Activated naive CD4-positive, alpha-beta T cell treated with anti-CD3 and anti-CD28 coated beads, Interleukin-2, amount 50 U/mL, for 24 hours (primary cell): ENCODE data around the gene NR5A1.
A peak's percentile ranks its signal among the peaks of the same experiment; 100 is the strongest.

ENCODE experiments used
- H3K27ac Mint-ChIP-seq: one replicate; pipeline ENCODE4 v1.8.0; 2021; ENCODE audit warnings: mild to moderate bottlenecking, mixed read lengths
- H3K27me3 Mint-ChIP-seq: one replicate; pipeline ENCODE4 v1.8.0; 2021; ENCODE audit warnings: mixed read lengths
- H3K36me3 Mint-ChIP-seq: one replicate; pipeline ENCODE4 v1.8.0; 2021; ENCODE audit warnings: mixed read lengths
- H3K4me1 Mint-ChIP-seq: one replicate; pipeline ENCODE4 v1.8.0; 2021; ENCODE audit warnings: mixed read lengths
- H3K4me3 Mint-ChIP-seq: one replicate; pipeline ENCODE4 v1.8.0; 2021; ENCODE audit warnings: mild to moderate bottlenecking, mixed read lengths
- H3K9me3 Mint-ChIP-seq: one replicate; pipeline ENCODE4 v1.8.0; 2021; ENCODE audit warnings: mixed read lengths

Gene NR5A1

DNA sequence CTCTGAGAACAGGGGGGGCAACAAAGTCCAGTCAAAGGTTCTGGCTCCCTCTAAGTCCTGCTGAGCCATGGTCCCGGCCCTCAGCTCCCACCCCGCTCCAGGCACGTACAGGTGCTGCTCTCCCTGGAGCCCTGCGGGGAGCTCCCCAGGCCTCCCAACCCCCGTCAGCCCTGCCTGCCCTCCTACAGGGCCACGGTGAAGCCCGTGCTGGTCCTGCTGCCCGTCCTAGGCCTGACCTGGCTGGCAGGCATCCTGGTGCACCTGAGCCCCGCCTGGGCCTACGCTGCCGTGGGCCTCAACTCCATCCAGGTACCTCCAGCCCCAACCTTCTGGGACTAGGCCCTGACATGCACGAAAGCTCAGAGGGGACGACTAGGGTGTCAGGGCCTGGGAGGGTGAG, 36.9 kb downstream of the NR5A1 start:
- H3K27ac Mint-ChIP-seq: no peak overlapping the region
- H3K4me1 Mint-ChIP-seq: no peaks in the 10 kb centered on the region
- no peaks in the 10 kb centered on the region for H3K36me3 Mint-ChIP-seq
- no peak overlapping the region for H3K4me3 Mint-ChIP-seq
- peaks cover 4% of the 10 kb centered on the region for H3K27me3 Mint-ChIP-seq
- H3K9me3 Mint-ChIP-seq: no peaks in the 10 kb centered on the region

DNA sequence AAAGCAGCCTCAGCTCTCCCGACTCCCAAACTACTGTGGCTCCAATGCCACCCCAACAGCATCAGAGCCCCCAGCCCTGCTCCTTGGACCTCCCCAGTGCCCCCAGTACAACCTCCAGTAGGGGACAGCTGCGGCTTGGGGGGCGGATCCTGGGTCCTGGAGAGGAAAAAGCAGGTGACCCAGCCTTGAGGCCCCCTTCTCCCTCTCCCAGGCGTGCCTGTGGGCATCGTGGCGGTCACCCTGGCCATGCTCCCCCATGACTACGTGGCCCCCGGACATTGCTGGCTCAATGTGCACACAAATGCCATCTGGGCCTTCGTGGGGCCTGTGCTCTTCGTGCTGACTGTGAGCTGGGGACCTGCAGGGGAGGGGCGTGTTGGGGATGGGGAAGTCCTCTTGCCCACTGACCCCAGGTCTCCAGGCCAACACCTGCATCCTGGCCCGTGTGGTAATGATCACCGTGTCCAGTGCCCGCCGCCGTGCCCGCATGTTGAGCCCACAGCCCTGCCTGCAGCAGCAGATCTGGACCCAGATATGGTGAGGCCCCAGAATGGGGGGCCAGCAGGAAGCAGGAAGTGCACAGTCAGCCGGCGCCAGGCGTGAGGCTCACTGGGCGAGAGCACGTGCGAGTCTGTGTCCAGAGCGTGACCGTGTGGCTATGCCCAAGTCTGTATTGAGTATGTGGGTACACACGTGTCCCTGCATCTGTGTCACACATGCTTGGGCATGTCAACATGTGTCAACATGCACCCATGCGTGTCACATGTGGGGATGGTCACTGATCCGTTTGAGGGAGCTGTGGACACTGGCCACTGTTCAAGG, 38.0 kb downstream of the NR5A1 start:
- no peaks in the 10 kb centered on the region for H3K36me3 Mint-ChIP-seq
- no peak overlapping the region for H3K4me3 Mint-ChIP-seq
- no peaks in the 10 kb centered on the region for H3K4me1 Mint-ChIP-seq
- H3K27ac Mint-ChIP-seq: no peak overlapping the region
- no peaks in the 10 kb centered on the region for H3K9me3 Mint-ChIP-seq
- peaks cover 6% of the 10 kb centered on the region for H3K27me3 Mint-ChIP-seq

DNA sequence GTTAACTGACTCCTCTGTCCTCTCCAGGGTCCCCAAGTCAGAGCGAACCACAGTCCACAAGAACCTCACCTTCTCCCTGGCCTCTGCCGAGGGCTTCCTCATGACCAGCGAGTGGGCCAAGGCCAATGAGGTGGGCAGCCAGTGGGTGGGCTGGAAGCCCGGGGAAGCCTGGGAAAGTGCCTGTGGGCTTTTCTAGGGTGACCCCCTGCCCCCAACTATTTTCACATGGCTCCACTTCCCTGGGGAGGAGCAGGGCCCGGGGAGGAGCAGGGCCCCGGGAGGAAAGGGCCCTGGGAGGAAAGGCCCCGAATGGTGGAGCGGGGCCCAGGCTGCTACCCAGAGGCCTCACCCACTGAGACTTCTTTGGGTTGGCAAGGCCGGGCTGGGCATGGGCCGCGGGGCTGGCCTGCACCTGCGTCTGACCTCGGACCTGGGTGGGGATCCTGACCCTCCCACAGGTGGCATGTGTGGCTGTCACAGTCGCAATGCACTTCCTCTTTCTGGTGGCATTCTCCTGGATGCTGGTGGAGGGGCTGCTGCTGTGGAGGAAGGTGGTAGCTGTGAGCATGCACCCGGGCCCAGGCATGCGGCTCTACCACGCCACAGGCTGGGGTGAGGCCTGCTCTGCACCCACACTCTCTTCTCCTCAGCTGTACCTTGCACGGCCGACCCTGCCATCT, 39.0 kb downstream of the NR5A1 start:
- no peak overlapping the region for H3K27ac Mint-ChIP-seq
- H3K4me1 Mint-ChIP-seq: no peaks in the 10 kb centered on the region
- H3K4me3 Mint-ChIP-seq: no peak overlapping the region
- H3K36me3 Mint-ChIP-seq: no peaks in the 10 kb centered on the region
- no peaks in the 10 kb centered on the region for H3K9me3 Mint-ChIP-seq
- peaks cover 4% of the 10 kb centered on the region for H3K27me3 Mint-ChIP-seq

DNA sequence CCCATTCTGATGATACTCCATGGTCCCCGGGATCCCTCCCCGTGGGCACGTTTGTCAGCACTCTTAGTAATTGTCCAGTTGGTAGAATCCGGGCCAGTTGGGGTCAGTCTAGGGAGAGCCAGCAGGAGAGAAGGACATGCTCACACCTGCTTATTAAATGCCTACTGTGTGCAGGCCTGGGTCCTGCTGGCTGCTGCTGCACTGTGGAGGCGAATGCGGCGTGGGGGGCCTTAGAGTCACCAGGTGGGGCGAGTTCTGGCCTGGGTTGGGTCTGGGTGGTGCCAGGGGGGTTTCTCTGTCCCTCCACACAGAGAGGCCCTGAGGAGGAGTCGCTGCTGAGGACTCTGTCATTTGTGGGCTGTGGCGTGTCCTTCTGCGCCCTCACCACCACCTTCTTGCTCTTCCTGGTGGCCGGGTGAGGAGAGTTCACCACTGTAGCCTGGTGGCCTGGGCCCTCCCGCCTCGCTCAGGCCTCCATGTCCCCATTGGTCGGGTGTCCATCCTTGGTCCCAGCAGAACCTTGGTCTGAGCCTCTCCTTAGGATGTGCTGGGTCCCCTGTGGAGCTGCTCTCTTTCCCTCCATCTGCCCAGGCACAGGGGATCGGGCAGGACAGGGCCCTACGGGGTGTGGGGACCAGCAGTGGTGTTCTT, 39.7 kb downstream of the NR5A1 start:
- Mint-ChIP-seq H3K4me3 (no peak overlapping the region), H3K27ac (no peak overlapping the region), H3K36me3 (no peaks in the 10 kb centered on the region), H3K4me1 (no peaks in the 10 kb centered on the region), H3K27me3 (peaks cover 4% of the 10 kb centered on the region), H3K9me3 (no peaks in the 10 kb centered on the region)

DNA sequence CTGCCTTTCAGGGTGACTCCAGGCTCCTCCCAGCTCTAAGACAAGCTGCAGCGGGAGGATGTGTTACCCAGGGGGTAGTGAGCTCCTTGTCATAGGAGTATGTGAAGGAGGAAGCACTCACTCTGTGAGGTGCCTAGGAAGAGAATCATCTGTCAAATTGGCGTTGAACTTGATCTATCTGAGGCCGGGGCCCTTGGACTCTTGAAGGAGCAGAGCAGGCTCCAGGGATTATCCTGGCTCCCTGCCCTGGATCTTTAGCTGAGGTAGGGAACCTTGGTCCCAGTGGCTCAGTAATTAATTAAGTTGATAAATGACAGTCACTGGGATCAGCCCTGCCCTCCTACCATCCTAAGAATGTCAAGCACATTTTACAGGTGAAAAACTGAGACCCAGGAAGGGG, 41.5 kb downstream of the NR5A1 start:
- Mint-ChIP-seq H3K27ac (no peak overlapping the region), H3K4me1 (no peaks in the 10 kb centered on the region), H3K27me3 (peaks cover 4% of the 10 kb centered on the region), H3K36me3 (no peaks in the 10 kb centered on the region), H3K4me3 (no peak overlapping the region), H3K9me3 (no peaks in the 10 kb centered on the region)

DNA sequence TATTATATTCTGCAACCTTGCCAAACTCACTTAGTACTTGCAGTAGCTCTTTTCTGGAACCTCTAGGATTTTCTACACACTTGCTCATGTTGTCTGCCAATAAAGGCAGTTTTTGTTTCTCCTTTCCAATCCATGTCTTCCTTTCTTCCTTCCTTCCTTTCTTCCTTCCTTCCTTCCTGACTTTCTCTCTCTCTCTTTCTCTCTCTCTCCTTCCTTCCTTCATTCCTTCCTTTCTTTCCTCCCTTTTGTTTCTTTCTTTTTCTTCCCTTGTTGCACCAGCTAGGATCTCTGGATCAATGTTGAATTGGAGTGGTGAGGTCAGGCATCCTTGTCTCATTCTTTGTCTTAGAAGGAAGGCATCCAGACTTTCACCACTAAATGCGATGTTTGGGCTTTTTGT, 44.5 kb downstream of the NR5A1 start:
- no peaks in the 10 kb centered on the region for H3K9me3 Mint-ChIP-seq
- no peak overlapping the region for H3K4me3 Mint-ChIP-seq
- no peaks in the 10 kb centered on the region for H3K36me3 Mint-ChIP-seq
- H3K4me1 Mint-ChIP-seq: no peaks in the 10 kb centered on the region
- H3K27me3 Mint-ChIP-seq: peaks cover 2% of the 10 kb centered on the region
- no peak overlapping the region for H3K27ac Mint-ChIP-seq

DNA sequence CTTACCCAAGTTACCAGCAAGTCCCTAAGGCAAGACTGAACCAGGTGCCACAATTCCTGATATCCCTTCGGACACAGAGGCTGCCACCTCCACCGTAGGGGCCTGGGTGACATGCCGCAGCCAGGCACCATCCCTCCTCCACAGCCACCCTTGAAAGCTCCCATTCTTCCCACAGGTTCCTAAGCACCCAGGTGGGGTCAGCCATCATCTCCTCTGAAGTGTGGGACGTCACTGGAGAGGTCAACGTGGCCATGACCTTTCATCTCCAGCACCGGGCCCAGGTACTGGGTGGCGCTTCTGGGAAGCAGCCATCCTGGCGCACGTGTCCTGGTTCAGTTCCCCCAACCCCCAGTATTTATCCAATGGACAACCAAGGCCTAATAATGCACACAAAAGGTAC, 48.8 kb downstream of the NR5A1 start:
- no peaks in the 10 kb centered on the region for H3K36me3 Mint-ChIP-seq

DNA sequence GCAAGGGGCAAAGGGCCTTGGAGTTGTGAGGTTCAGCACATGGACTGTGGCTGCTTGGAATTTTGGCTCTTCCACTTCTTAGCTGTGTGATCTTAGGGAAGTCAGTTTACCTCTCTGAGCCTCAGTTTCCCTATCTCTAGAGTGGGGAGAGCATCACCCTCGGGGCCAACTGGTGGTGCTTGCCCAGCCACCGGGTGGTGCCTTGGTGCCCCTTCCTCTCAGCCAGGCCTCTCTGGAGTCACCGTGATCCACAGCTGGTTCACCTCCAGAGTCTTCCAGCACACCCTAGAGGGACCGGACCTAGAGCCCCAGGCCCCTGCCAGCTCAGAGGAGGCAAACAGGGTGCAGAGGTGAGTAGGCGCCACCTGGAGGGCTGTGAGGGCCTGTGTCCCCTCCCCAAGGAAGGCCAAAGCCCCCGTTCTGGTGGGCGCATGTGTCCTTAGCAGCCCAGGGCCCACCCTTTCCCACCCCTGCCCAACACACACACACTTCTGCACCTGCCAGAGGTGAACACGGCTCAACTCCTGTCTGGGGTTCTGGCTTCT, 49.2 kb downstream of the NR5A1 start:
- Mint-ChIP-seq H3K4me3 (no peak overlapping the region), H3K36me3 (no peaks in the 10 kb centered on the region), H3K27me3 (peaks cover 1% of the 10 kb centered on the region), H3K4me1 (no peaks in the 10 kb centered on the region), H3K9me3 (no peaks in the 10 kb centered on the region), H3K27ac (no peak overlapping the region)

More for the DNA sequence above, 48.8 kb downstream of the NR5A1 start:
- H3K4me3 Mint-ChIP-seq: no peak overlapping the region
- H3K4me1 Mint-ChIP-seq: no peaks in the 10 kb centered on the region
- H3K27me3 Mint-ChIP-seq: peaks cover 1% of the 10 kb centered on the region
- no peak overlapping the region for H3K27ac Mint-ChIP-seq
- no peaks in the 10 kb centered on the region for H3K9me3 Mint-ChIP-seq

DNA sequence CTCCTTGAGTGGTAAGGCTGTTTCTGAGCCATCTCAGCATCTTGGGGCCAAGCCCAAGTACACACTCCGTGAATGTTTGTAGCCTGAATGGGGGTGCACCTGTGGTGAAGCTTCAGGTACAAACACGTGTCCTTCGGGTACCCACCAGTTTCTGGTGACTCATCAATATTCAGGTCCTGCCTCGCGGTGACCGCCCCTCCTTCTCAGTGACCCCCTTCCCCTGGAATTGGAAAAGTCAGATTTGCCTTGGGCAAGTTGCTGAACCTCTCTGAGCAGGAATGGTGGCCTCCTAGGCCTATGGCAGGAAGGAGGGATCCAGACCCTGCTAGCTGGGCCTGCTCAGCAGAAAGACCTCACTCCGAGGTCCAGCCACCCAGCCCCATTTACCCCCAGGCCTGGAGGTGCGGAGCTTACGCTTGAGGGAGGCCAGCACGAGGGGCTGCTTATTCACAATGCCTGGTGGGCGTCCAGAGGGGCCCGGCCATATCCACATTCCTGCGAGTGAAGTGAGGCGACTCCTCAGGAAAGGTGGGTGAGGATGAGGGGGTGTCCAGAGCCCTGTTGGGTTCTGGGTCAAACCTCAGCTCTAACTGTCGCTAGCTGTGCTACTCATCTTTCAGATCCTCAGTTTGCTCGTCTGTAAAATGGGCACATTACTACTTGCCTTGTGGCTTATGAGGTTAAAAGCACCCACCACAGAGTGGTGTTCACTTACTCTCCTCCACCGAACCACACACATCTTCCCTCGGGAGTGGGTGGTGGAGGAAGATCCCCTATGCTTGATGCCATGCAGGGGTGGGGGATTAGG, 49.9 kb downstream of the NR5A1 start:
- Mint-ChIP-seq H3K27me3 (peaks cover 4% of the 10 kb centered on the region), H3K9me3 (no peaks in the 10 kb centered on the region), H3K27ac (no peak overlapping the region), H3K4me3 (no peak overlapping the region), H3K36me3 (no peaks in the 10 kb centered on the region), H3K4me1 (no peaks in the 10 kb centered on the region)

DNA sequence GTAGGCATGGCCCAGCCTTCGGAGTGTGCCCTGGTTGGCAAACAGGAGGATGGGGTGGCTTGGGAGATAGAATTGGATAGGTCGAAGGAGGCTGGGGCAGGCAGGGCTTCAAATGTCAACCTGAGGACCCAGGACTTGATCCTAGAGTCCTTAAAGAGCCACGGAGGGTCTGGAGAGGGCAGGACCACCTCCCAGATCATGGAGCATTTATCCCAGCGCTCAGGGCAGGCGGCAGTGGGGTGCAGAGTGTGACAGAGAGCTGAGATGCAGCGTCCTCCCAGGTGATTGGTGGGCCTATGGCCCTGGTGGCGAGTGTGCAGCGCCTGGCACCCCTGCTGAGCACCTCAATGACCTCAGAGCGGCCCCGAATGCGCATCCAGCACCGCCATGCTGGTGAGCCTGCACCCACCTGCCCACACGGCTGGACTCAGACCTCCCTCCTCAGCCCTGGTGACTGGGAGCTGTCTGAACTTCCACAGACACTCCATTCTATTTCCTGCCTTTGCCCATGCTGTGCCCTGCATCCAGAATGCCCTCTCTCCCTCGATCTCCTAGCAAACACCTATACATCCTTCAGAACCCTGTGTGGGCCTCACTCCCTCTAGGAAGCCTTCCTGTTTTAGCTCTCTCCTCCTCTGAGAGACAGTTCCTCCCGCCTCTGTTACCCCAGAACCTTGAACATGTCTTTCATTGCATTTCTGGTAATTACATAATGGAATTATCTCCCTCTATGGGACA, 50.7 kb downstream of the NR5A1 start:
- H3K9me3 Mint-ChIP-seq: no peaks in the 10 kb centered on the region

DNA sequence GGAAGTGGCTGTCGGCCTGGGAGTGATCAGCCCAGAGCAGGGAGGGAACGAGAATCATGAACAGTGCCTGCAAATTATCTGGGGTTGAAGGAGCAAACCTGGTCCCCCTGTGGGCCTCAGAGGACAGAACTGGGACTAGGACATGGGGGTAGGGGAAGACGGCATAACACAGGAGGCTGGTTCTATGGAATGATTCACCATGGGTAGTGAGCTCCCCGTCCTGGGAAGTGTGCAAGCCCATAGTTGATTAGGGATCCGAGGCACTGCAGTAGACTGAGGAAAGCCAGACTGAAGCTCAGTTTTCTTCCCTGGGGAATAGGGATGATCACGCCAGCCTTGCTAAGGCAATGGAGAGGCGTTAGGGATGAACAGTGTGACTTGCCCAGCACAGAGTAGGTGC, 51.4 kb downstream of the NR5A1 start:
- Mint-ChIP-seq H3K36me3 (no peaks in the 10 kb centered on the region), H3K4me3 (no peak overlapping the region), H3K4me1 (no peaks in the 10 kb centered on the region), H3K27me3 (peaks cover 9% of the 10 kb centered on the region), H3K9me3 (no peaks in the 10 kb centered on the region), H3K27ac (no peak overlapping the region)

More for the DNA sequence above, 50.7 kb downstream of the NR5A1 start:
- Mint-ChIP-seq H3K4me3 (no peak overlapping the region), H3K36me3 (no peaks in the 10 kb centered on the region), H3K27me3 (peaks cover 7% of the 10 kb centered on the region), H3K27ac (peak overlapping the region; percentile 51), H3K4me1 (no peaks in the 10 kb centered on the region)

DNA sequence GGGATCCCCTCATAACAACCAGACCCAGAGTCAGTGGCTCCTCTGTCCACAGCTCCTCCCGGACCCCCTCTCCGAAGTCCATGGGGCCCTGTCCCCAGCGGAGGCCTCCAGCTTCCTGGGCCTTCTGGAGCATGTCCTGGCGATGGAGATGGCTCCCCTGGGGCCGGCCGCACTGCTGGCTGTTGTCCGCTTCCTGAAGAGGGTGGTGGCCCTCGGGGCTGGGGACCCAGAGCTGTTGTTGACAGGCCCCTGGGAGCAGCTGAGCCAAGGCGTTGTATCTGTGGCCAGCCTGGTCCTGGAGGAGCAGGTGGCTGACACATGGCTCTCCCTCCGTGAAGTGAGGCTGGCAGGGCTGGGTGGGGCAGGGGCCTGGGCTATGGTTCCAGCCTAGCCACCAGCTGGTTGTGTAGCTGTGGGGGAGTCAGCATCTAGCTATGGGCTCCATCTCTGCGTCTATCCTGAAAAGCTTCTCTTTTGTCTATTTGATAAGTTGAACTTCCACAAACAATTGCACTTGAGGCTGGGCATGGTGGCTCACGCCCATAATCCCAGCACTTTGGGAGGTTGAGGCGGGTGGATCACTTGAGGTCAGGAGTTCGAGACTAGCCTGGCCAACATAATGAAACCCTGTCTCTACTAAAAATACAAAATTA, 52.3 kb downstream of the NR5A1 start:
- Mint-ChIP-seq H3K36me3 (no peaks in the 10 kb centered on the region), H3K27ac (no peak overlapping the region), H3K9me3 (no peaks in the 10 kb centered on the region), H3K27me3 (peaks cover 11% of the 10 kb centered on the region), H3K4me3 (no peak overlapping the region), H3K4me1 (no peaks in the 10 kb centered on the region)

DNA sequence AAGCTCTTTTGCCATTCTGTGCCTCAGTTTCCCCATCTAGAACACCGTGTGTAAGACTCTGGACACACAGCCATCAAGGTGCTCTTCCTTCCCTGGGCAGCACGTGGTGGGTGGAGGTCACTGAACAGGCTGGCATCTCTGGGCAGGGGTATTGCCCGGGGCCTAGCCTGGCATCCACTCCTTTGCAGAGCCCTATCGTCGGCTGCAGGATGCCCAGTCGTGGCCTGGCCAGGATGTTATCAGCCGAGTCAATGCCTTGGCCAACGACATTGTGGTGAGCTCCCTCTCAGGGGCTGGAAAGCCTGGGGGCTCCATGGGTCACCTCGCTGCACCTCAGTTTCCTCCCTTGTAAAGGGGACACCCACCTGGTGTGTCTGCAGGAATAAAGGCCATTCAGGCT, 52.9 kb downstream of the NR5A1 start:
- no peaks in the 10 kb centered on the region for H3K9me3 Mint-ChIP-seq
- H3K4me1 Mint-ChIP-seq: no peaks in the 10 kb centered on the region
- H3K4me3 Mint-ChIP-seq: no peak overlapping the region
- H3K27ac Mint-ChIP-seq: no peak overlapping the region
- peaks cover 12% of the 10 kb centered on the region for H3K27me3 Mint-ChIP-seq
- no peaks in the 10 kb centered on the region for H3K36me3 Mint-ChIP-seq

DNA sequence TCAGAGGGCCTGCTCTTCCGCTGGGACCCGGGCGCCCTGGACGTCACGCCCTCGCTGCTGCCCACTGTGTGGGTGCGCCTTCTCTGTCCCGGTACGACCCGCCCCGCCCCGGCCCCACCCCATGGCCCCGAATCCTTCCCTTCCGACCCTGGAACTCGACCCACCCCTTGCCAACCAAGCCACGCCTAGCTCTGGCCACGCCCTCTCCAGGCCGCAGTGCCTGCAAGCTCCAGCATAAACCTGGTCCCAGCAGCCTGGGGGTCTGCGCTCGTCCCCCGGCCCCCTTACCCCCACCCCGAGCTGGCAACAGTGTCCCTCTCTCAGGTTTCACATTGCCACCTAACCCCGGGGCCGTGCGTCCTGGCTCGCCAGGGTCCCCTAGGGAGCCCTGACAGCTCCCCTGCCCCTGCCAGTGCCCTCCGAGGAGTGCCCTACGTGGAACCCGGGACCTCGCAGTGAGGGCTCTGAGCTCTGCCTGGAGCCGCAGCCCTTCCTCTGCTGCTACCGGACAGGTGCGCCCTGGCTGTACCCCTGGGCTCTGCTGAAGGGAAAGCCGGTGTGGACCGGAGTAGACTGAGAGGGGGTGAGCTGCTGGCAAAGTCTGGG, 53.5 kb downstream of the NR5A1 start:
- no peaks in the 10 kb centered on the region for H3K9me3 Mint-ChIP-seq
- no peak overlapping the region for H3K4me3 Mint-ChIP-seq
- H3K36me3 Mint-ChIP-seq: no peaks in the 10 kb centered on the region
- H3K27me3 Mint-ChIP-seq: peaks cover 13% of the 10 kb centered on the region
- H3K27ac Mint-ChIP-seq: no peak overlapping the region
- no peaks in the 10 kb centered on the region for H3K4me1 Mint-ChIP-seq
